OCI-LY3 (cell line): ENCODE data around the gene FSTL4.

Experiments
- H2AFZ ChIP-seq: fragments of 200-600, 300-600 bp; shearing (Covaris generic); 2 replicates; pipeline ENCODE4 v1.6.0; 2014; ENCODE audit warnings: antibody characterized with exemption, low read depth, low read length
- H3K27ac ChIP-seq: fragments of 200-600, 300-600 bp; sonication (generic); 2 replicates; pipeline ENCODE4 v1.5.1; 2014; ENCODE audit warnings: mild to moderate bottlenecking, low read length, moderate library complexity, mixed read lengths
- H3K27me3 ChIP-seq: fragments of 200-600, 300-600 bp; sonication (generic); 2 replicates; pipeline ENCODE4 v1.6.1; 2014; ENCODE audit warnings: low read depth, low read length, mixed read lengths
- H3K36me3 ChIP-seq: fragments of 200-600, 300-600 bp; sonication (generic); replicated peaks from 2 replicates; pipeline ENCODE3; 2014; ENCODE audit warnings: low read depth, low read length, mixed read lengths
- H3K4me1 ChIP-seq: fragments of 300-600, 200-600 bp; sonication (generic); 2 replicates; pipeline ENCODE4 v1.6.1; 2014; ENCODE audit warnings: low read length, mixed read lengths
- H3K4me2 ChIP-seq: fragments of 200-600, 300-600 bp; sonication (generic); 2 replicates; pipeline ENCODE4 v1.6.1; 2014; ENCODE audit warnings: low read length, mixed read lengths
- H3K4me3 ChIP-seq: fragments of 300-600, 200-600 bp; sonication (generic); 2 replicates; pipeline ENCODE4 v1.5.1; 2014; ENCODE audit warnings: antibody characterized with exemption, mild to moderate bottlenecking, low read length, moderate library complexity
- H3K79me2 ChIP-seq: fragments of 300-600, 200-600 bp; shearing (Covaris generic); 2 replicates; pipeline ENCODE4 v1.6.1; 2014; ENCODE audit warnings: mild to moderate bottlenecking, low read length, mixed read lengths
- H3K9ac ChIP-seq: fragments of 300-600, 200-600 bp; shearing (Covaris generic); 2 replicates; pipeline ENCODE4 v1.6.0; 2014; ENCODE audit warnings: mild to moderate bottlenecking, low read length, moderate library complexity
- H3K9me3 ChIP-seq: fragments of 200-600, 300-600 bp; shearing (Covaris generic); 2 replicates; pipeline ENCODE4 v1.6.1; 2014; ENCODE audit warnings: low read length, mixed read lengths; ENCODE audit not compliant: insufficient read depth
- H4K20me1 ChIP-seq: fragments of 200-600, 300-600 bp; sonication (generic); 2 replicates; pipeline ENCODE4 v1.6.1; 2016; ENCODE audit warnings: low read length, mixed read lengths; ENCODE audit not compliant: insufficient read depth
- CTCF ChIP-seq: fragments of 200-600, 300-600 bp; sonication (generic); IDR thresholded peaks from 2 replicates; pipeline ENCODE4 v1.5.1; 2014; ENCODE audit warnings: antibody characterized with exemption, low read length, low read depth
- EZH2phosphoT487 ChIP-seq: fragments of 200-600 bp; shearing (Covaris generic); IDR thresholded peaks from 2 replicates; pipeline ENCODE4 v1.6.1; 2018; ENCODE audit warnings: antibody characterized with exemption, mixed run types, low read depth

FSTL4 gene

DNA sequence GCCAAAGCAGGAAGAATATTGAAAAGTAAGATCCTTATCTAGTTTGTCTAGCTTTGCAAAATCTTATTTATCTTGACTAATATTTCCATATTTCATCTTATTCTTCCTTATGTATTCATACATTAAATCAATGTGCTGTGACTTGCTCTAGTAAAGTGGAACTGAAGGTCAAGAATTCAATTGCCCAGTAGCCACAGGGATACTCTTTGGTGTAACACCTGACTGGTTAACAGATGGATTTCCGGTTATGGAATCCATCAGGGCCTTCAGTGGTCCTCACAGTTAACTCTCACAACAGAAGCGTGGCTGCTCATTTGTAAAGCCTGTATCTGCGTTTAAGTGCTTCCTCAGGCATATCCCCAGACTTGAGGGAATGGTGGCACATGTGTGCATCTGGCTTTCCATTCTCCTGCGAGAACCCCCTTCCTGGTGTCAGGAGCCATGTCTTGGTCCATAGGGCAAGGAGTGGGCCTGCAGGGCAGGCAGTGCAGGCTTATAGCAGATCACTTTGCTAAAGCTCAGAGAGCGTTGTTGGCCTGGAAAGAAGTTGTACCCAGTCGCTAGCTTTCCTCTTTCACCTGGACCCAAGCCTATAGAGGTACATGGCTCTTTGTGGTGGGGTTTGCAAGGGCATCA lies 461.3 kb downstream of the FSTL4 start:
- Histone ChIP-seq H3K27ac (no peak overlapping the region), H3K9me3 (no peaks in the 10 kb centered on the region), H3K4me1 (no peaks in the 10 kb centered on the region), H4K20me1 (no peaks in the 10 kb centered on the region), H3K79me2 (no peaks in the 10 kb centered on the region), H3K27me3 (no peaks in the 10 kb centered on the region), H3K4me2 (no peak overlapping the region), H3K4me3 (no peak overlapping the region), H3K36me3 (no peaks in the 10 kb centered on the region), H2AFZ (no peak overlapping the region), H3K9ac (no peak overlapping the region)
- TF ChIP-seq EZH2phosphoT487 (no peak), CTCF (no peak)

DNA sequence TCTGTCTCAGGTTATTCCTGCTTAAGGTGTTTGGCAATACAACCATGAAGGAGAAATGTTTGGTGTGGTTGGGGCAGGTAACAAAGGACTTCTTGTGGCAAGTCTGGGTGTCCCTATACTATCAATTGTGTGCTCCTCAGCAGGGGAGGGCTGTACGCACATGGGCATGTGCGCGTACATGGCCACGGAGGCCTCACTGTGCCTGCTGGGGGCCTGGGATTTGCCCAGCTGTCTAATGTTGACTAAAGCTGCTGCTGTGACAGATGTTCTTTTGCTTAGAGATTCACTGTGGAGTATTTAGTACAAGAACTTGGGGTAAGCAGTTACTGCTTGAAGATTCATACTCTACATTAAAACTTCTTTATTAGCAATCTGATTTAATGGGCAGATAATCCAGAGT lies 463.0 kb downstream of the FSTL4 start:
- no peak overlapping the region for H3K4me3 ChIP-seq
- no peak overlapping the region for H3K27ac ChIP-seq

GRCh38 chr5:133147815-133148567 lies 464.4 kb downstream of the FSTL4 start:
- no peaks in the 10 kb centered on the region for H3K27me3 ChIP-seq
- H3K27ac ChIP-seq: no peak overlapping the region
- no peaks in the 10 kb centered on the region for H4K20me1 ChIP-seq
- H3K9me3 ChIP-seq: no peaks in the 10 kb centered on the region
- H3K9ac ChIP-seq: no peak overlapping the region
- H3K4me3 ChIP-seq: no peak overlapping the region
- no peak overlapping the region for H2AFZ ChIP-seq
- no peaks in the 10 kb centered on the region for H3K36me3 ChIP-seq
- no peak overlapping the region for H3K4me2 ChIP-seq
- H3K79me2 ChIP-seq: no peaks in the 10 kb centered on the region
- TF ChIP-seq CTCF: no peak
- no peak for TF ChIP-seq EZH2phosphoT487
- H3K4me1 ChIP-seq: no peaks in the 10 kb centered on the region

More for the DNA sequence above, 463.0 kb downstream of the FSTL4 start:
- H3K4me2 ChIP-seq: no peak overlapping the region
- H4K20me1 ChIP-seq: no peaks in the 10 kb centered on the region
- no peaks in the 10 kb centered on the region for H3K79me2 ChIP-seq
- no peaks in the 10 kb centered on the region for H3K27me3 ChIP-seq
- H3K36me3 ChIP-seq: no peaks in the 10 kb centered on the region
- no peaks in the 10 kb centered on the region for H3K9me3 ChIP-seq
- no peak for TF ChIP-seq EZH2phosphoT487
- no peak for TF ChIP-seq CTCF
- no peak overlapping the region for H2AFZ ChIP-seq
- H3K4me1 ChIP-seq: no peaks in the 10 kb centered on the region
- H3K9ac ChIP-seq: no peak overlapping the region

GRCh38 chr5:133147411-133147810 lies 464.9 kb downstream of the FSTL4 start:
- Histone ChIP-seq H3K27ac (no peak overlapping the region), H3K9me3 (no peaks in the 10 kb centered on the region), H3K4me1 (no peaks in the 10 kb centered on the region), H3K27me3 (no peaks in the 10 kb centered on the region), H3K4me2 (no peak overlapping the region), H3K9ac (no peak overlapping the region), H3K79me2 (no peaks in the 10 kb centered on the region), H4K20me1 (no peaks in the 10 kb centered on the region), H3K4me3 (no peak overlapping the region), H3K36me3 (no peaks in the 10 kb centered on the region), H2AFZ (no peak overlapping the region)
- no peak for TF ChIP-seq EZH2phosphoT487
- no peak for TF ChIP-seq CTCF
